Renal cortex interstitium (tissue), 11 donors: ENCODE data around the gene CEP104. TPM values are rescaled to one million over a fixed set of nuclear protein-coding genes. Genes with fewer than 3 reads are reported as not detected.

Experiments used
- DNase-seq, 11 donors: peaks; one replicate each; pipeline ENCODE4 v3.0.0-alpha.2; 2013; ENCODE audit warnings: low read depth in 9 of 11, low spot score in 4 of 11; ENCODE audit errors: extremely low read depth in 1 of 11
- polyA plus RNA-seq, 3 donors: library from polyadenylated mRNA; unstranded; fragments of 120-200 nt; gene quantifications; one replicate each; pipeline ENCODE4 v1.2.1, GENCODE V29; 2013; ENCODE audit not compliant: insufficient read length in 3 of 3

The CEP104 gene
- polyA plus RNA-seq, 3 donors, result 38.0 to 50.6 (median 41.0) TPM

DNA sequence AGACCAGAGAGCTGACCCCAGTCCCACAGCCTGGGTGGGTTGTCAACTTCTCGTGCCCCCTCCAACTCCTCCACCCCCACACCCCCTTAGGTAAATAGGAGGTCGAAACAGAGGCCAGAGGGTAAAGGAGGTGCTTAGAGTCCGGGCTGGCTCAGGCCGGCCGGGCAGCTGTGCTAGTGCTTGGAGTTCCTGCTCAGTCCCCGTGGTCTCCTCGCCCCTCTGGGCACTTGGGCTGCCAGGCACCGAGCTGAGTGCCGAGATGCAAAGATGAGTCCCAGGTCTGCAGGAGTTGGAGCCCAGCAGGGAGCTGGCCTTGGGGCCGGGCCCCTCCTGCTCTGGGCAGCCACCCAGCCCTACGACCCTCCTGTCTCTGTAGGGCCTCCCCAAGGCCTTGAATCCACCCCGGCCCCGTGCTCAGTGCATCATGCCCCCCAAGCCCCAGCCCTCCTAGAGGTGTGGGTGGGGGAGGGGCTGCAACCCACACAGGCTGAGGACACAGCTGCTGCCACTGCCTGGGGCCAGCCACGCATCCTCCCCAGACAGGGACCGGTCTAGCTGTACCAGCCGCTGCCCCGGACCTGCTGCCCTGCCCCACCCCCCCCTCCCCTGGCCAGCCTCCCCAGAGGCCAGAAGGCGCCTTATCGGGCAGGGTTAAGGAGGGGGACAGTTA, 82.6 kb downstream of the CEP104 start:
- no peak for DNase-seq

DNA sequence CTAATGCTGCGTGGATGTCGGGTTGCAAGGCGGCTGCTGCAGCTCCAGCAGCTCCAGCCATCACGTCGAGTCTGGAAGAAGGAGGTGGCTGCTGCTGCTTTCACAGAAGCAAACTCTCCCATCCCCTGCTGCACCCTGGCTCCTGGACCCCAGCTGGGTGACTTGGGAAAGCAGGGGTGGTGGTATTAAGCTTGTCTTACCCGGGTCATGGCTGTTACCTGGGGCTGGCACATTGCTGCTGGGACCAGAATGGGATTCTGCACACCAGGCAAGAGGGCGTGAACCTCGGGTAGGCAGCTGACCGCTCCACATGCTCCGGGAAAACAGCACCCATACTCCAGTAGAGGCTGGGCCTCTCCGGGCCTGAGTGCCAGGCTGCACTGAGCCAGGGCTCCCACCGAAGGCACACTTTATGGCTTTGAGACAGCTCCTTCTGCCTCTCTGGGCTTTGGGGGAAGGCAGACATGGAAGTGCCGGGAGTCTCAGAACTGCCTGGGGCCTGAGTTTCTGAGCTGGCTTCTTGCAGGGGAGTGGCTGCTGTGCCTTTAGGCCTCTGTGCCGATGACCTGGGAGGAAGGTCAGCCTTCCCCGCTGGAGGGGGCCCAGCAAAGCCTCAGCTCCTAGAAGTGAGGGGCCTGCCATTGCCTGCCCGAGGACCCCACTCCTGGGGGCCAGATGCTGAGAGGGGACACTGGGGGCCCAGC, 83.3 kb downstream of the CEP104 start:
- no peak for DNase-seq

DNA sequence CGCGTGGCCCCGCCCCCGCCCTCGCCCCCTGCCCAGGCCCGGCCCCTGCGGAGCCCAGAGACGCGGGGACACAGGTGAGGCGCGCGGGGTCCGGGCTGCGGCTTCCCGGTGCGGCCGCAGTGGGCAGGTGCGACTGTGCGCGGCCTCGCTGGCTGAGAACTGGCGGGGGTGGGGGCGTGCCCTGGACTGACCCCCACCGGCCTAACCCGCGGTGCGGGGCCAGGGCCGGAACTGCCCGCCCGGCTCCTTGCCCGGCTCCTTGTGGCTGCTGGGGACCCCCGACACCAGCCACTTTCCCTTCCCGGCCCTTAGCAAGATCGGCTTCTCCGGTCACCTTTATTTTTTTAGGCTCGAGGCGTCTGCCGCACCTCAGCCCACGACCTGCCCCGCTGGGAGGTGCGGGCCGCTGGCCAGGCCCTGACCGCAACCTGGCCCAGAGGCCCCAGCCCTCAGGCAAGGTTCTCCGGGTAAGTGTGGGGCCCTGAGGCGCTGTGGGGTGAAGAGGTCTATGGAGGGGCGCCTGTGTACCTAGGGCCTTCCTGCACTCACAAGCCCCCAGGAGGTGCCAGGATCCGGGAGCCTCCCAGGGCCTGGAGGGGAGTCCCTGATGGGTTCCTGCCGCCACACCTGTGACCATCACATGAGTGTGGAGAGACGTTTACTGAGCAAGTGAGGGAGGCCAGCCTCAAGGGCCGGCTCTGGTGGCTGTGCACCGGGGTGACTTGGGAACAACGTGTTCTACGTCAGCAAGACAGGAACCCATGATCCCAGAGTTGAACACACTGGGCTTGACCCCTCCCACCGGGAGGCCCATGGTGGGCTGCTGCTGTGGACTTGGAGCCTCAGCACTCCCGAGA, 84.1 kb downstream of the CEP104 start, which contains the start of gene SMIM1:
Gene SMIM1, plus strand, starts transcription at position 35 of the 857 bp plus-strand sequence. CDS start 2,625 bp downstream, outside the sequence.
- no peak for DNase-seq

DNA sequence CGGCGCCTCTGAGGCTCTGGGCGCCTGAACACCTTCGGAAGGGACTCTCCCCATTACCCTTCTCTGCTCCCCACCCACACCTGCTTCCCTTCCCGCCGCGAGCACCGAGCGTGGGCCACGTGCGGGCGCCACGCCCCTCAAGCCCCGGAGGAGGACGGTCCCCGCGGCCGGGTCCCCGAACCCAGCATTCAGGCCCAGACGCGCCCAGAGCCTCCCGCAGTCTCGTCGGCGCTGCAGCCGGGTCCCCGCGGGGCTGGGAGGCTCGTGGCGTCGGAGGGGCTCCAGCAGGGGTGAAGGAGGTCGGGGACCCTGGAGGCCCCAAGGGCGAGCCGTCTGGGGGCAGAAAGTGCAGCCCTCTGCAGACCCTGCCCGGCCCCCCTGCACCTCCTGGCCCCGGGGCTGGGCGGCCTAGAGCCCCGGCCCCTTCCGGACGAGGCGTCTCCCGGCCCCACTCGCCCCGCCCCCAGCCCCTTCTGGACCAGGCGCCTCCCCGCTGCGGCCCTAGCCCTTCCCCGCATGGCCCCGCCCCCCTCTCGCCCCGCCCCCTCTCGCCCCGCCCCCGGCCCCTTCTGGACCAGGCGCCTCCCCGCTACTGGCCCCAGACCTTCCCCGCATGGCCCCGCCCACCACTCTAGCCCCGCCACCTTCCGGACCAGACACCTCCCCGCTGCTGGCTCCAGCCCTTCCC, 84.8 kb downstream of the CEP104 start:
- peak in 9 of 11 donors; percentile 66 to 86 (median 81) for DNase-seq

DNA sequence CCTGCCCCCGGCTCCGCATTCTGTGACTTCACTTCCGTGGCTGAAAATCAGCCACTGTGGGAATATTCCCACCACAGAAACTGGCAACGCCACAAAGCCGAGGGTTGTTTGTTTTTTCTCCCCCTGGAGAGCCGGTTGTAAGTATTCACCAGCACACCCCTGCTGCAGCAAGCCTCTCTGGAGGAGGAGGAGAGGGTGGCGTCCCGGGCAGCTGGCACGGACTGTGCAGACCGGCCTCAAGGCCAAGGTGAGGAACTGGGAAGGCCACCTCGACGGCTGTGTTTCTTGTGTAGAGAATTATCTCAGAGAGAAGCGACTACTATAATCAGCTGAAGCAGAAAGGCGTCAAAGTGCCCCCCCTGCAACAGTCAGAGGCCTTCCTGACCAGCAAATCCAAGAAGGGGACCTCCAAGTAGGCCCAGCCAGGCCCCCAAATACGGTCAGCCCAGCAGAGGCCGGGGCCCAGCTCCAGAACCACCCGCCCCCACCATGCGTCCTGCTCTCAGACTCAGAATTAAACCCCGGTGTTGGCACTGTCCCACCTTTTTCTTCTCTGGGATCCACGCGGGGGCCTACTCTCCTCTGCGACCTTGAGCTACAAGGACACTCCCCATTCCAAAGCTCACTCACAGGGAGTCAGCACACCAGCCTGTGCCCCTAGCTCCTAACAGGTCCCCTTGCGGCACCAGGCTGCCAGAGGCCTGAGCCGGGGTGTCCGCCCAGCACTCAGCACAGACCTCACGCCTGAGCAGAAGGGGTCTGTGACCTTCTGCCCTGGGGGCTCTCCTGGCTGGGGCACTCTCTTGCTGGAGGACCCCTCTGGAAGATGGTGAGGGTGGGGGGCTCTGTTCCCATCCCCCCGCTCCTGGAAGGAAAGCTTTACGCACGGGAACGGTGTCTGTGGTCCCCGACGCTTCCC, 85.6 kb downstream of the CEP104 start:
- DNase-seq, result no peak

DNA sequence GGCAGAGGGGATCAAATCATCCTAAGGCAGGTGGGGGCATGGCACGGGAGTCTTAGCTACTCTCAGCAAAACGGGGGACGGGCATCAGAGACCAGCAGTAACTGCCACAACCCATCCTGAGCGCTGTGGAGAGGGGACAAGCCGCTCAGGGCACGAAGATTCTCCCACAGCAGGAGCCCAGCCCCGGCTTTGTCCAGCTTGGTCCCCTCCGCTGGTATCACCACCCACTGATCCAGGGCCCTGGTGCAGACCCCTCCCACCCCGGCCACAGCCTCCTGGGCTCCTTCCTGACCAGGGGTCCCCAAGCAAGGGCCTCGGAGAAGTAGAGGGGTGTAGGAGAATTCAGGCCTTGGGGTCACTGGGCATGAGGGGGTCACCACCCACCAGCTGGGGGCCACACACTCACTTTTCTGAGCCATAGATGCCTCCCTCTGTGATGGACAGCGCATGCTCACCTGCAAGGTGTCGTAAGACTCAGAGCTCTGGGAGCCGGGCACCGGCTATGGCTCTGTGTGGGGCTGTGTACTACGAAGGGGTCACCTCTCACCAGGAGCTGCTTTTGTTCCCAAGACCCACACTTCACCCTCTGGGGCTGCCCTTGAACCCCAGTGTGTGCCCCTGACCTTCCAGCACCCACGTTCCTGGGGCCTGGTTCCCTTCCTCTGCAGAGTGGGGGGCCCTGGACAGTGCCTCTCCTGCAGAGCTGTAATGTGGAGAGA, 86.8 kb downstream of the CEP104 start:
- no peak for DNase-seq

- no peak for DNase-seq
Measured at GRCh38 chr1:3768811-3769390, 88.1 kb downstream of the CEP104 start.

- DNase-seq, result no peak
Measured at GRCh38 chr1:3767328-3767925, 89.6 kb downstream of the CEP104 start.

- DNase-seq, result no peak
Measured at GRCh38 chr1:3763351-3764125, 93.5 kb downstream of the CEP104 start.

GRCh38 chr1:3762873-3763228, 94.2 kb downstream of the CEP104 start:
- no peak for DNase-seq

DNA sequence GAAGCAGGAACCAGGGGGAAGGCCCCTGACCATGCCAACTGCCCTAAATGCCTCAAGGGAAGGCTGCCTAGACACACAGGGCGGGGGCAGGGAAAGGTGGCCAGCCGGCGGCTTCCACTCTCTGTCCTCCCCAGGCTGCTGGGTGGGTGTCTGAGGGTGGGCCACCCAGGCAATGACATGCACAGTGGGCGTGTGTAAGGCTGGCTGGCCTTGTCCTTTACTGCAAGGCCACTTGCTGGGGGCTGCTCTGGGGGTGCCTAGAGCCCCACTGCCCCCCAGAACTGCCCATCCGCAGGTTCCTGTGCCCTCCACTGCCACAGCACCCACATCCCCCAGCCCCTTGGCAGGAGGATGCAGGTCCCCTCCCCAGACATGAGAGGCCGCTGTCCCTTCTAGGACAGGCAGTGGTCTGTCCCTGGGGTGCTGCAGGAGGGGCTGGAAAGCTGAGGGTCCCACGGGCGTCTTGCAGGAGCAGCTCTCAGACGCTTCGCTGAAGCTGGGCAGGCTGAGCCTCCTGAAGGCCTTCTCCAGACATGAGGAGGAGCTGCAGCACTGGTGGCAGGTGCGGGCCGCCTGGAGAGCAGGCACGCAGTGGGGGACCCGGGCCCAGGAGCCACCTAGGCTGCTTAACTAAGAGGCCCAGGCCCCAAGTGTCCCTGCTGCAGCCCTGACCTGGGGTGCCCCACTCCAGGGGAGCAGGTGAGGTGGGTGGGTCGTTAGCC, 94.7 kb downstream of the CEP104 start:
- DNase-seq, result no peak

Other genes with a start within 250 kb of the CEP104 start
- gene MEGF6, start 245.7 kb downstream of the CEP104 start, polyA plus RNA-seq, result 10 to 100 TPM in 2 of 3 donors, 1 to 10 TPM in 1; 8.5 to 15.3 (median 14.6) TPM
- gene TPRG1L, start 232.2 kb downstream of the CEP104 start, polyA plus RNA-seq, result 10 to 100 TPM; 42.9 to 44.1 (median 43.2) TPM
- gene WRAP73, start 207.1 kb downstream of the CEP104 start, polyA plus RNA-seq, result 10 to 100 TPM; 16.1 to 24.3 (median 19.0) TPM
- gene TP73, start 204.7 kb downstream of the CEP104 start, polyA plus RNA-seq, result under 1 TPM; 0.37 to 0.73 (median 0.73) TPM
- gene CCDC27, start 104.8 kb downstream of the CEP104 start, polyA plus RNA-seq, result under 1 TPM; 0.31 to 0.59 (median 0.32) TPM
- 10 to 100 TPM; 10.2 to 24.0 (median 21.7) TPM for gene SMIM1, start 84.5 kb downstream of the CEP104 start, polyA plus RNA-seq
- 10 to 100 TPM; 63.9 to 68.1 (median 66.4) TPM for gene LRRC47, start 60.7 kb downstream of the CEP104 start, polyA plus RNA-seq
- 1 to 10 TPM; 7.8 to 9.5 (median 7.9) TPM for gene DFFB, start 265 bp upstream of the CEP104 start, polyA plus RNA-seq
- gene C1orf174, start 43.1 kb upstream of the CEP104 start, polyA plus RNA-seq, result 10 to 100 TPM; 25.0 to 31.0 (median 28.0) TPM